HG03066 (cell line): ENCODE data around the gene ALOXE3.

ENCODE experiments used
- ATAC-seq: cut with Tn5 transposase; IDR thresholded peaks from one replicate; pipeline ENCODE4 v1.9.1; 2021; ENCODE audit warnings: low read depth; ENCODE audit not compliant: unreplicated experiment

The ALOXE3 gene

GRCh38 chr17:8142887-8143580 lies 24.7 kb upstream of the ALOXE3 start:
- no peak for ATAC-seq

GRCh38 chr17:8142158-8142886 lies 24.0 kb upstream of the ALOXE3 start:
- no peak for ATAC-seq

- ATAC-seq: no peak
Measured at GRCh38 chr17:8141741-8142140, 23.4 kb upstream of the ALOXE3 start.

GRCh38 chr17:8141045-8141444 lies 22.7 kb upstream of the ALOXE3 start:
- ATAC-seq: no peak

- ATAC-seq: no peak
Measured at GRCh38 chr17:8140065-8141029, 22.0 kb upstream of the ALOXE3 start.

- ATAC-seq: peak; percentile 82
Measured at GRCh38 chr17:8138672-8139371, 20.5 kb upstream of the ALOXE3 start.

GRCh38 chr17:8138374-8138671 lies 20.0 kb upstream of the ALOXE3 start:
- ATAC-seq: peak; percentile 5

GRCh38 chr17:8137645-8138373 lies 19.5 kb upstream of the ALOXE3 start:
- no peak for ATAC-seq

- ATAC-seq: no peak
Measured at GRCh38 chr17:8133941-8134340, 15.6 kb upstream of the ALOXE3 start.

- no peak for ATAC-seq
Measured at GRCh38 chr17:8133399-8133798, 15.1 kb upstream of the ALOXE3 start.

- ATAC-seq: no peak
Measured at GRCh38 chr17:8131844-8132441, 13.6 kb upstream of the ALOXE3 start.

GRCh38 chr17:8128125-8128784 lies 9.9 kb upstream of the ALOXE3 start:
- ATAC-seq: no peak

- ATAC-seq: no peak
Measured at GRCh38 chr17:8126491-8127066, 8.3 kb upstream of the ALOXE3 start.

- ATAC-seq: no peak
Measured at GRCh38 chr17:8125947-8126490, 7.7 kb upstream of the ALOXE3 start.

- no peak for ATAC-seq
Measured at GRCh38 chr17:8125154-8125946, 7.0 kb upstream of the ALOXE3 start.

- no peak for ATAC-seq
Measured at GRCh38 chr17:8124350-8125153, 6.2 kb upstream of the ALOXE3 start.
